C1 segment of cervical spinal cord (tissue), 14 donors: ENCODE measurements around the gene RASD2.

ENCODE experiments used
- DNase-seq, 14 donors: peaks; one replicate each; lab custom pipeline; 2025; lab: John Stamatoyannopoulos, UW

Gene RASD2

GRCh38 chr22:35518811-35519210 lies 21.8 kb upstream of the RASD2 start:
- no peak for DNase-seq

- no peak for DNase-seq
These were observed 21.2 kb upstream of the RASD2 start for GRCh38 chr22:35519306-35520000.

DNA sequence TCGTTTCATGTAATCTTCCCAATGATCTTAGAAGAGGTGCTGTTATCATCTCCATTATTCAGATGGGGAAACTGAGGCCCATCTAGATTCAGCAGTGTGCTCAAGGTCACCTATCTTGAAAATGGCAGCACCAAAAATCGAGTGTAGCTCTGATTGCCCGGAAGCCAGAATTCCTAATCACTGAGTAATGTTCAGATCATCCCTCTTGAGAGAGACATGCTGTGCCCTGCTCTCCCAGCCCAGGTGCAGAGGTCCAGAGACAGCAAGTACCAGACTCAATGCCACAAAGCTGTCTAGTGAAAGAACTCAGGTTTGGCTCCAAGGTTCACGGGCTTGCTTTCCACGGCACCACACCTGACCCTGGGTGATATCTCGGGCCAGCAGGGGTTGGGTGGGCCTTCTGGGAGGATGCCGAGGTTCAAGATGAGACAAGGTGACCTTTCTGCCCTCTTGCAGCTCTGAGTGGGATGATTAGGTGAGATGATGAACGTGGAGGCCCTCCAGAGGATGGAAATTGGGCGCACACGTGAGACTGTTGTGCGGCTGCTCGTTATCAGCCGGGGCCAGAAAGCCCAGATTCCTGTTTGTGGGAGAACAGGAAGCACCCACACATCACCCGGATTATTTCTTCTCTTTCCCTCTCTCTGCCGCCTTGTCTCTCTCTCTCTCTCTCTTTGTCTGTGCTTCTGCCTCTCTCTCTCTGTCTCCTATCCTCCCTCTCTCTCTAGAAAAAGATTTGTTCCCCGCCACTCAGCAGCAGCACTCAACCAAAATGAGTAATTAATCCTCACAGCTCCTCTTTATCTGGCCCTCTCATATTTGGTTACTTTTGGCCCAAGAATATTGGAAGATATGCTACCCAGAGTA lies 19.0 kb upstream of the RASD2 start:
- no peak for DNase-seq

- no peak for DNase-seq
These were observed 18.1 kb upstream of the RASD2 start for GRCh38 chr22:35522225-35523149.

DNA sequence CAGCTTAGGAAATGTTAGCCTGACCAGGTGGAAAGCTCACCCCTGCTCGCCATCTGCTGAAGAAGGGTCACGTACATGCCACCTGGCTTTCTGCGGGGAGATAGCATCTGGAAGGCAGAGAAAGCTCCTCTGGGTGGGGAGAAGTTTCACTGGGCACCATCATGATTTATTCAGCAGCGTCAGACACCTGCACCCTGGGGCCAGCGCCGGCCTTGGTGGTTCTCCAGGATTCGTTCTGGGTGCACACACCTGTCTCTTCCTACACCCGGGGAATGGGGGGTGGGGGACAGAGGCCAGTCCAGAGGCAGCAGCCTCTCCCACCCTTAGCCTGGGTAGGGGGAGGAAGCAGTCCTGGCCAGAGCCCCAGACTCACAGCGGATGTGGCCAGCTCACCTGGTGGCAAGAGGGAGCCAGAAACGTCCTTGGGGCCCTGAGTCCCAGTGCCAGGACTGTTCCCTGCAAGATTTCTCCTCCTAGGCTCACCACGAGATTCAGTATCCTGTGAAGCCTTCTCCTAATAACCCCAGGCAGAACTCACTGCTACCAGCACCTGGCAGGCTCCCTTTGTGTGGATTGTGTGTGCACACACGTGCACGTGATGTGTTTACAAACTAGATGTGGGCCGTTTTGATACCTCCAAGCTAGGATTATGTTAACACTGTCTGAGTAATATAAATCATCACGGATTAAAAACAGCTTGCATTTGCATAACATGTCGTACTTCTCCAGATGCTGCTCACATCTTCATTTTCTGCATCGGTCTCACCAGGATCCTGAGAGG lies 17.3 kb upstream of the RASD2 start:
- no peak for DNase-seq

GRCh38 chr22:35524966-35525686 lies 15.5 kb upstream of the RASD2 start:
- peak in 1 of 14 donors; percentile 85 for DNase-seq

- no peak for DNase-seq
These were observed 14.8 kb upstream of the RASD2 start for GRCh38 chr22:35525687-35526332.

DNA sequence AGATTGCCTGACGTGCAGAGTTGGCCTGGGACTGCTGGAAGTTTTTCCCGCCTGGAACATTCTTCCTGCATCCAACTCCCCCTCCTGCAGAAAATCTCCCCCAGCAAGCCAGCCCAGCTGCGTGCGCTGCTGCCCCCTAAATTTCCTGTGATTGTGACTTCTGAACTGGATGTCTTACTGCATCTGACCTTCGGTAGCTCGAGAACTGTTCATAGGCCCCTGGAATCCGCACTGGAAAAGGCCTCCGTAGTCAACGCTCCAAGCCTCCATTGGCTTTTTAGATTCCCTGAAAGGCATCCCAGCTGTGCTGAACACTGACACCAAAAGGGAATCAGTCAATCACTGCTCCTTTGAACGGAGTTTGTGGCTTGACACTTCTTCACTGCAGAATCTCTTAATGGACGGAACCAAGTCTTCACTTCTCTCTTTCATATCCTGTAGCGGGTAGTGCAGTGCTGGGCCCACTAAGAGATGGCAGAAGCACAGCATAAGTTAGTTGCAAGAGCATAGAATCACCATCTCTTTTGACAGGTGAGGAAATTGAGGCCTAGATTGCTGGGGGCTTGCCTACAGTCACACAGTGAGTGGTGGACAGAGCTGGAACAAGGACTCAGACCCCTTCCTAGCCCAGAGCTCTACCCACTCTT lies 14.2 kb upstream of the RASD2 start:
- DNase-seq = no peak

DNA sequence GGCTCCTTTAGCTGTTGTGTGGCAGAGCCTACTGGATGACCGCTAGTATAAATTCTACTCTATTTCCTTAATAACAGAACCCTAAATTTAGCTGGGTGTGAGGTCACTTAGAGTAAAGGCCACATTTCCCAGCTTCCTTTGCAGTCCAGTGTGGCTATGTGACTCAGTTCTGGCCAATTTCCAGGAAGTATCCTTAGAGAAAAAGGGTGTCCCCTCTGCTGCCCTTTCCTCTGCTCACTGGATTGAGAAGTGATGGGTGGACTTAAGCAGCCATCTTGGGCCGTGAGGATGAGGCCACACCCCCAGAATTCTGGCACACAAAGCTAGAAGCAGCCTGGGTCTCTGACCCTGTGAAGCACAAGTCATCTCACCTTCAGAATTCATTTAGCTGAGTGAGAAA lies 11.7 kb upstream of the RASD2 start:
- DNase-seq = no peak

GRCh38 chr22:35530700-35531099 lies 9.9 kb upstream of the RASD2 start:
- DNase-seq = no peak

DNA sequence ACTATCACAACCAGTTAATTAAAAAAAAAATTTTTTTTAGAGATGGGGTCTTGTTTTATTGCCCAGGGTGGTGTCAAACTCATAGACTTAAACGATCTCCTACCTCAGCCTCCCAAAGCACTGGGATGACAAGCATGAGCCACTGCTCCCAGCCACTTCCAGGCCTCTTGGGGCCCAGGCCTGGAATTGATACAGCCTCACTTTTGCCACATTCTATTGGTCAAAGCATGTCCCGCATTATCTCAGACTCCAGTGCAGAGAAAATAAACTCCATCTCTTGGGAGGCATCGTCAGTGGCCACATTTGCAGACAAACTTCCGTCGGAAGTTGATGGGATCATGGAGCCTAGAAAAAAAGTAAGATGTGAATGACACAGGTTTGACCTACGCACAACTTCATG lies 9.4 kb upstream of the RASD2 start:
- no peak for DNase-seq

GRCh38 chr22:35531676-35532075 lies 9.0 kb upstream of the RASD2 start:
- DNase-seq = no peak

DNA sequence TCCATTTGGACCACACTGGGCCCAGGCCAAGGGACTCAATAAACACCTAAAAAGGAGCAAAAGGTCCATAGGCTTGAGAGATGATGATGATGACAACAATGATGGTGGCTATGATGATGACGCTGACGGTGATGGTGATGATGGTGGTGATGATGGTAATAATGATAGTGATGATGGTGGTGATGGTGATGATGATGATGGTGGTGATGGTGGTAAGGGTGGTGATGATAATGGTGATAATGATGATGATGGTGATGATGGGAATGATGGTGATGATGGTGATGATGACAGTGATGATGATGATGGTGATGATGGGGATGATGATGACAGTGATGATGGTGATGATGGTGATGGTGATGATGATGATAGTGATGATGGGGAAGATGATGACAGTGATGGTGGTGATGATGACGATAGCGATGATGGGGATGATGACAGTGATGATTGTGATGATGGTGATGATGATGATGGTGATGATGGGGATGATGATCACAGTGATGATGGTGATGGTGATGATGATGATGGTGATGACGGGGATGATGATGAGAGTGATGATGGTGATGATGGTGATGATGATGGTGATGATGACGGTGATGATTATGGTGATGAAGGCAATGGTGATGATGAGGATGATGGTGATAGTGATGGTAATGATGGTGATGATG lies 7.1 kb upstream of the RASD2 start:
- DNase-seq = no peak

DNA sequence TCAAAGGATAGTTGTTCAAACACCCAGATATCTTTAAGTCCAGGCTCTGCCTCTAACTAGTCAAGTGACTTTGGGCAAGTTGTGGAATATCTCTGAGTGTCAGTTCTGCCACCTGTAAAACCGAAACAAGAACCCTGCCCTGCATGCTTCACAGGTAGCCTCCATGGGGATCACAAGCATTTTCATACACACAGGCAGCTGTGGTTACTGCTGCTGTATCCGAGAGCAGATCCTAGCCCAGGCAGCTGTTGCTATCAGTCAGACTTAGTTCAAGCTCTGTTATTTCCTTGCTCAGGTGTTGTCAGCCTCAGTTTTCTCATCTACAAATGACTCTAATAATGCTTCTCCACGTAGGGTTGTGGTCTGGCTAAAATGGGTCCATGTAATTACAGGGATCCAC lies 6.5 kb upstream of the RASD2 start:
- DNase-seq = no peak

DNA sequence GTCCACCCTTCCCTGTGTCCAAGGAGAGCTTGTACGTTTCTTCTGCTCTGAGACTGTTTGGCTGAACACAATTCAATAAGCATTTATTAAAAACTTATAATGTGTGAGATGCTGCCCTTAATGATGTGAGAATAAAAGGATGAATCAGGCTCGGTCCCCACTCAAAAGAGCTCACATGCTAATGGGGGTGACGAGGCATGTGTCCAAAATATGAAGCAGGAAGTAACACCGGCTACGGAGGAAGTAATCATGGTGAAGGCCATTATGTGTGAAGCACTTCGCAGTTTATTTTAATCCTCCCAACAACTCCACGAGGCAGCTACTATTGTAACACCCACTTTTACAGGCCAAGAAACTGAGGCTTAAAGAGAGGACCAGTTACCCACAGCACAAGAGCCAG lies 3.4 kb upstream of the RASD2 start:
- DNase-seq = no peak

- DNase-seq = no peak
These were observed 1.8 kb upstream of the RASD2 start for GRCh38 chr22:35538801-35539321.

DNA sequence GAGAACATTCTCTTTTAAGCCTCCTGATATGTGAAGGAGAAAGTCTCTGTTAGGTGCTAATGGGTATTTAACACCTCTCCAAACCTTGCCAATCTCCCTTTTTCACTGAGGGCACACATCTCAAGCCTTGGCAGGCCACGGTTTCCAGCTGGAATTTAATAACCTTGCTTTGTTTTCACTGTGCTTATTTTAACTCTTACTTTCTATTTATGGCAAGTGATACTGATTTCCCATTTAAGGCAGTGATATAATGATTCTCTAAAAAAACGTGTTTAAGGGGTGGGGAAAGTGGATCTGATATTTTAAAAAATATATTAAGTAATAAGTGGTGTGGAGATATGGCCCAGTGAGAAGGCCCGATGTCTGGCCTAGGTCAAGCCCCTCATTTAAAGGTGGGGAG lies 1.1 kb upstream of the RASD2 start:
- no peak for DNase-seq

- DNase-seq = peak in 10 of 14 donors; percentile 22 to 62 (median 42)
These were observed 579 bp upstream of the RASD2 start for GRCh38 chr22:35539910-35540594.
